Lower leg skin (tissue), 4 donors: ENCODE results near the gene DTHD1. TPM values are rescaled to one million over a fixed set of nuclear protein-coding genes. Genes with fewer than 3 reads are reported as not detected.

Experiments used
- DNase-seq, 2 donors: peaks; one replicate each; pipeline ENCODE4 v3.0.0-alpha.2; 2019; ENCODE audit warnings: low spot score in 2 of 2
- H3K4me3 ChIP-seq: fragments of 200-600 bp; sonication (generic); 2 replicates; pipeline ENCODE4 v1.5.1; 2017; ENCODE audit warnings: mild to moderate bottlenecking, low read depth; ENCODE audit not compliant: poor library complexity, severe bottlenecking
- CTCF ChIP-seq, 3 donors: fragments of 450-650 bp; IDR thresholded peaks; one replicate each; pipeline ENCODE4 v1.5.1; 2016; ENCODE audit warnings: antibody characterized with exemption in 3 of 3, mild to moderate bottlenecking in 3 of 3, moderate library complexity in 2 of 3
- POLR2A ChIP-seq, 2 donors: fragments of 450-650 bp; IDR thresholded peaks; one replicate each; pipeline ENCODE4 v1.6.1; 2016 to 2017; ENCODE audit warnings: antibody characterized with exemption in 2 of 2, mild to moderate bottlenecking in 1 of 2, moderate library complexity in 1 of 2
- WGBS, 2 donors: methylation state at CpG; one replicate each; pipeline ENCODE4 v1.1.5; 2018; 5-methylcytosine and 5-hydroxymethylcytosine counted together
- intact Hi-C: fragments of 100-400 bp; cut with DNase I; formaldehyde crosslinking; loops from one replicate; pipeline ENCODE4 v1.15.0; 2023; ENCODE audit warnings: low total_unique reads
- total RNA-seq, 4 donors: library from RNA; depleted of rRNA; stranded (reverse); fragments of >200 nt; gene quantifications; one replicate each; pipeline ENCODE4 v1.1.0, GENCODE V29; 2016

The DTHD1 gene
- total RNA-seq, 4 donors from 2014 or later = 0.16 TPM; not detected in 3

- DNase-seq = no peak
- H3K4me3 ChIP-seq = no peak overlapping the region
- WGBS, 2 donors = 68 to 71% methylated on average over 6 of the region's 6 CpGs
- TF ChIP-seq POLR2A (IDR thresholded peaks at IDR 0.05) = no peak
- no peak for TF ChIP-seq CTCF (IDR thresholded peaks at IDR 0.05)
- intact Hi-C loops = no loop called here
Observed at GRCh38 chr4:36320117-36320896, 38.9 kb downstream of the DTHD1 start.

GRCh38 chr4:36321176-36321575 is 39.8 kb downstream of the DTHD1 start:
- no peak for TF ChIP-seq POLR2A (IDR thresholded peaks at IDR 0.05)
- no peak for TF ChIP-seq CTCF (IDR thresholded peaks at IDR 0.05)
- intact Hi-C loops = no loop called here
- WGBS, 2 donors = 48 to 81% methylated on average over 4 of the region's 4 CpGs

DNA sequence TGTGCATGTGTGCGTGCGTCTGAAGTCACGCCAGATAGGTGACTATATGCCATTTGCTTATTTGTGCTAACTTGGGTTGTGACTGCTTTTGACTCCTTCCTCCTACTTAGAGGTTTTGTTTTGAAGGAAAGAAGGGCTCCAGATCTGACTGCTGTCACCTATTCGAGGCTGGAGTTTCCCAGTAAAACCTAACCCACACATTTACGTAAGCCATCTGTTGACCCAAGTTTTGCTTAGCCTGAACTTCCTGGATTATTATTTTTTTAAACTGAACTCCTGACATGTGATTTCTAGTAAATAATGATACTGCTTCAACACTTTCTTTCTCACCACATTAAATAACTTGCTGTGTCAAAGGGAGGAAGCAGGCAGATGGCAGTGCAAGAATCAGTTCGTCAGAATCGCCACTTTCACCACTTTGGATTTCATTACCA is 41.5 kb downstream of the DTHD1 start:
- TF ChIP-seq POLR2A (IDR thresholded peaks at IDR 0.05) (no peak), CTCF (IDR thresholded peaks at IDR 0.05) (no peak)
- H3K4me3 ChIP-seq = no peak overlapping the region
- 69 to 72% methylated on average over 7 of the region's 7 CpGs for WGBS, 2 donors
- no peak for DNase-seq
- intact Hi-C loops = no loop called here

More at GRCh38 chr4:36321176-36321575, 39.8 kb downstream of the DTHD1 start:
- no peak for DNase-seq
- H3K4me3 ChIP-seq = no peak overlapping the region

- DNase-seq = no peak
- intact Hi-C loops = no loop called here
- H3K4me3 ChIP-seq = no peak overlapping the region
- 55 to 74% methylated on average over 2 of the region's 2 CpGs for WGBS, 2 donors
- TF ChIP-seq POLR2A (IDR thresholded peaks at IDR 0.05) (no peak), CTCF (IDR thresholded peaks at IDR 0.05) (no peak)
Observed at GRCh38 chr4:36323816-36324419, 42.5 kb downstream of the DTHD1 start.

GRCh38 chr4:36324808-36325207 is 43.4 kb downstream of the DTHD1 start:
- intact Hi-C loops = no loop called here
- no peak overlapping the region for H3K4me3 ChIP-seq
- no peak for TF ChIP-seq CTCF (IDR thresholded peaks at IDR 0.05)
- no peak for DNase-seq
- WGBS, 2 donors = 96 to 97% methylated on average over 4 of the region's 4 CpGs
